Posterior vena cava (tissue), 2 donors: ENCODE data around the gene MIER1. TPM values are rescaled to one million over a fixed set of nuclear protein-coding genes. Genes with fewer than 3 reads are reported as not detected.

Experiments used
- total RNA-seq, 2 donors: library from RNA; stranded (reverse); fragmentation: NEBNext Ultra II Directional; extraction: Animal tissue kit (Norgen Biotek cat#: 25700); gene quantifications; one replicate each; pipeline ENCODE4 v1.2.1, GENCODE V29; 2021
- donor health status: DM: yes; HTN: yes; CAD: no.
- donor health status: DM: yes; HTN: yes; CAD: no.

MIER1 gene
- total RNA-seq, 2 donors from 2014 or later, result 45.7 to 55.4 TPM

Other genes with a start within 250 kb of the MIER1 start
- gene DYNLT5, start 172.5 kb upstream of the MIER1 start, total RNA-seq, result 1 to 10 TPM; 1.9 to 3.0 TPM
- not detected for gene INSL5, start 123.7 kb upstream of the MIER1 start, total RNA-seq
- 10 to 100 TPM; 21.4 to 22.0 TPM for gene DNAI4, start 134 bp upstream of the MIER1 start, total RNA-seq
- gene SLC35D1, start 129.2 kb downstream of the MIER1 start, total RNA-seq, result 1 to 10 TPM; 9.3 to 9.5 TPM
- gene C1orf141, start 210.0 kb downstream of the MIER1 start, total RNA-seq, result not detected
- gene IL23R, start 241.5 kb downstream of the MIER1 start, total RNA-seq, result not detected